22Rv1 (cell line): ENCODE results near the gene BCL11A.

Experiments used
- CTCF ChIP-seq: fragments of 450-650 bp; IDR thresholded peaks from 2 replicates; pipeline ENCODE4 v1.5.1; 2017; ENCODE audit warnings: mild to moderate bottlenecking
- ZFX ChIP-seq: fragments of 450-650 bp; IDR thresholded peaks from 2 replicates; pipeline ENCODE4 v1.6.1; 2017; ENCODE audit warnings: antibody characterized with exemption, borderline replicate concordance

- TF ChIP-seq CTCF (no peak), ZFX (no peak)
Observed at GRCh38 chr2:60520917-60521539, 32.4 kb downstream of the BCL11A start.
